OCI-M1 (cell line): ENCODE results near the gene UGT2A3.
"Not testable (repeated sequence)": the region's sequence is repeated elsewhere in the genome, so short reads cannot be mapped to it uniquely, and the experiment has no call there.

ENCODE experiments used
- DNase-seq: peaks from one replicate; lab custom pipeline; 2025; lab: John Stamatoyannopoulos, UW

The UGT2A3 gene

DNA sequence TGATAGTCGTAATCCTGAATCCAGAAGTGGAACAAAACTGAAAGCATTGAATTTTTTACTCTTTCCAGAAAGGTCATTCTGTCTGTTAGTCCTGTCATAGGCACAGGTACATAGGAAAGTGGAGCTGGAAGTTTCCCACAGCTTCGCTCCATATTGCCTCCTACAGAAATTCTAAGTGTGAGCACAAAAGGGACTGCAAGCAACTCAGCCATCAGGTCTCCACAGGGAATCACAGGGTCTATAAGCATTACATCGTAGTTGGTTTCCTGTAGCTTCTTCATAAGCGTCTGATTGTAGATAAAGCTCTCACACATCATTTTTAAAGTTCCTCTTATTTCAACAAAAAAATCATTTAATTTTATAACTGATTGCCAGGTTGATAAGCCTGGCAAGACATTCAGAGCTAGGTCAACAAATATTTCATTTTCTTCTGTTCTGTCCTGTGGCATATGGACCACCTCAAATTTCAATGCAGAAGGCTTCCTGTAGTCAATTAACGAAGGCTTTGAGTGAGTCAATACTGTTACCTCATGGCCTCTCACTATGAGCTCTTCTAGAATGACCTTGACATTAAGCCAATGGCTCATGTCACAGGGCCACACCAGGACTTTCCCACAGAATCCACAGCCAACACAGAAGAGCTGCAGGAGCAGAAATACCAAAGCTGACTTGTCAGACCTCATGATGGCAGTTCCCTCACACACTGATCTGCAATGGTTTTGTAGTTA is at the start of gene UGT2A3:
Gene UGT2A3 (minus strand): TSS at position 727 of the 728 bp plus-strand sequence. CDS start 44 bp downstream, at position 683.
- DNase-seq = no peak

DNA sequence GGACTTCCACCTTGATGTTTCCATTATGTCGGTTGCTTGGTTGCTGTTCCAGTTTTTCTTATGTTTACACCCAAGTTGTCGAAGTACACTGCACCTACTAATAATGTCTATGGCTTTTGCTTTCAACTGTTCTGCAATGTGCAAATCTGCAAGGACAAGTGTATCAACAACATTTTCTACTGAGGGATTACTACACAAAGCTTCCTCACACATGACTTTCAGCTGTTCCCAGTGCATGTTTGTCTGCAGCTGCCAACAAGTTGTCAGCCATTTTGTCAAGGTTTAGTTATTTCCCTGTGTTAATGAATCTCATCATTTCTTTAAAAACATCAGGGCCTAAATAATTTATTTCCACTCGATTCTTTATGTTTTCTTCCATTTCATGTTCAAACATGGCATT is 45.4 kb upstream of the UGT2A3 start:
- DNase-seq = no peak

GRCh38 chr4:68995292-68995691 is 43.7 kb upstream of the UGT2A3 start:
- no peak for DNase-seq

- no peak for DNase-seq
Measured at GRCh38 chr4:68987007-68987406, 35.4 kb upstream of the UGT2A3 start.

- no peak for DNase-seq
Measured at GRCh38 chr4:68985442-68985841, 33.8 kb upstream of the UGT2A3 start.

- DNase-seq = no peak
Measured at GRCh38 chr4:68984947-68985346, 33.3 kb upstream of the UGT2A3 start.

GRCh38 chr4:68963374-68963773 is 11.8 kb upstream of the UGT2A3 start:
- DNase-seq = no peak

DNA sequence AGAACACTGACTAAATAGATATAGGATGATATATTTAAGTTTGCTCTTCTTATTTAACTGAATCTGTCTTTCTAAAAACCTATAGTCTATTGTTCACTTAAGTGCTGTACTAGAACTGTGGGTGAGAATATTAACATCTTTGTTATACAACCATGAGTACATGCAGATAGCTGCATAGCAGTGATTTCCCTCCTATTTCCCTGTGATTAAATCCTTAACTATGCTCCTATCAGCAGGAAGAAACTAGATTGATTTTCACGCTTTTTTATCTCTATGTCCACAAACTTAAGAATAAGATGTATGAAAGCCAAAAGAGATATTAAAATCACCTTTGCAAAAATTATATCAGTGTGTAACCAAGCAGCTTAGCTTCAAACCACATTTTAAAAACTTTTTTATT is 11.3 kb upstream of the UGT2A3 start:
- DNase-seq = no peak

GRCh38 chr4:68960294-68961163 is 8.9 kb upstream of the UGT2A3 start:
- peak; percentile 12 for DNase-seq

DNA sequence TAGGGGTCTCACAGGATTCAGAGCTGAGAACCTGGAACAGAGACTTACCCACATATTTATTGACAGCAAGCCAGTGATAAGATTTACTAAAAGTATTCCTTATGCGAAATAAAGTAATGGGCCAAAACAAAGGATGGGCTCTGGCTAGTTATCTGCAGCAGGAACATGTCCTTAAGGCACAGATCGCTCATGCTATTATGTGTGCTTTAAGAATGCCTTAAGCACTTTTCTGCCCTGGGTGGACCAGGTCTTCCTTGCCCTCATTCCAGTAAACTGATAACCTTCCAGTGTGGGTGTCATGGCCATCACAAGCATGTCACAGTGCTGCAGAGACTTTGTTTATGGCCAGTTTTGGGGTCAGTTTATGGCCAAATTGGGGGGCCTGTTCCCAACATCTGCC is 7.5 kb upstream of the UGT2A3 start:
- DNase-seq = not testable (repeated sequence)

GRCh38 chr4:68954126-68954525 is 2.5 kb upstream of the UGT2A3 start:
- peak; percentile 92 for DNase-seq

DNA sequence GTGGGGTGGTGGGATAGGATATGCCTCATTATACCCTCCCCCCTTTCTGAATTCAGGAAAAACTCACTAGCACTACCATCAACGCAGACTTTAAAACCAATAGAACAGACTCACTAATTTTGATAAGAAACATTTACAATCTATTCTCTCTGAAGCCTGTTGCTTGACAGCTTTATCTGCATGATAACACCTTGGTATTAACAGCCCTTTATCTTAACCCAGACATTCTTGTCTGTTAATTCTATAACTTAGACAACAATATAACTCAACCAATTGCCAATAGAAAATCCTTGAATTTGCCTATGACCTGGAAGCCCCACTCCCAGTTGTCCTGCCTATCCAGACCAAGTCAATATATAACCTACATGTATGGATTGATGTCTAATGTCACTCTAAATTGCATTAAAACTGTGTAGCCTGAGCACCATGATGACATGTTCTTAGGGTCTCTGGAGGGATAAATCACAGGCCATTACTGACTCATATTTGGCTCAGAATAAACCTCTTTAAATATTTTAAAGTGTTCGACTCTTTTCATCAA is 1.5 kb upstream of the UGT2A3 start:
- peak; percentile 73 for DNase-seq

- no peak for DNase-seq
Measured at GRCh38 chr4:68951806-68952585, 392 bp upstream of the UGT2A3 start.

DNA sequence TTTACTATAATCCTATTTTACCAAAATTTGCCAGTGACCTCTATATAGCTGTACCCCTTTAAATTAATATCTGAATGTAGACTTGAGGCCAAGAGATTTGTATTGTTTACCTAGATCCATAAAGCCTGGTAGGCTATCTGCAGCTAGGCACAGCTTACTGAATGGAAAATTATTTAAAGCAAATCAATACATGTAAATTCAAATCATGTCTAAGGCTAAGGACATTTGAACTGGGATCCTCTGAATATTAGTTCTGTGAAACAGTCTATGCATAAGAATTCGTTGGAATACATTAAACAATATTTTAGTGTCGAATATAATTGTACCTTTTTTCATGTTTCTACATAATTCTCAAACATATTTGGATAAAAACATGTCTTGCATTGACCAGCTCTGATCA is 1.6 kb downstream of the UGT2A3 start:
- DNase-seq = no peak

- DNase-seq = no peak
Measured at GRCh38 chr4:68948985-68949384, 2.6 kb downstream of the UGT2A3 start.

- DNase-seq = no peak
Measured at GRCh38 chr4:68948044-68948743, 3.4 kb downstream of the UGT2A3 start.

- no peak for DNase-seq
Measured at GRCh38 chr4:68929076-68929737, 22.4 kb downstream of the UGT2A3 start.

- DNase-seq = no peak
Measured at GRCh38 chr4:68927165-68927564, 24.4 kb downstream of the UGT2A3 start.

DNA sequence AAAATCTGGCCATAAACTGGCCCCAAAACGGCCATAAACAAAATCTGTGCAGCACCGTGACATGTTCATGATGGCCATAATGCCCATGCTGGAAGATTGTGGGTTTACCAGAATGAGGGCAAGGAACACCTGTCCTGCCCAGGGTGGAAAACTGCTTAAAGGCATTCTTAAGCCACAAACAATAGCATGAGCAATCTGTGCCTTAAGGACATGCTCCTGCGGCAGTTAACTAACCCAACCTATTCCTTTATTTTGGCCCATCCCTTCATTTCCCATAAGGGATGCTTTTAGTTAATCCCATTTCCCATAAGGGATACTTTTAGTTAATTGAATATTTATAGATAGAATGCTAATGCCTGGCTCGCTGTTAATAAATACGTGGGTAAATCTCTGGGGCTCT is 29.4 kb downstream of the UGT2A3 start:
- DNase-seq = not testable (repeated sequence)

GRCh38 chr4:68921051-68921450 is 30.6 kb downstream of the UGT2A3 start:
- DNase-seq = no peak

DNA sequence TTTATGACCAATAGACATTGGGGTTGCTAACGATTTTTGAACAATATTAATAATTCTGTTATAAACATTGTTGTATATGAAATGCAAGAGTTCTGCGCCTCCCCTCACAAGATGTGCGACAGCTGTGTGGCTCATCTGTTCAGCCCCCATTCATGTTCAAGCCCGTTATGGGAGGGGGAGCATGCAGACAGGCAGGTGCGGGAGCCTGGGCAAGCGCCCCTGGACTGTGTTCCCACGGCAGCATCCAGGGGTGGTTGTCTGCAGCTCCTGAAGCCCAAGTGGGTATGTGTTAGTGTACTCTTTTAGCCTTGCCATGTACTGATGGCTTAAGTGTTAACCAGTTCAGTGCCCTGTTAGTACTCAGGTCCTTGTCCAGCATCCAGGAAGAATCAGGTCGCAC is 34.6 kb downstream of the UGT2A3 start:
- DNase-seq = no peak
